HK-2 (cell line): ENCODE data around the gene CLEC16A.
A peak's percentile ranks its signal among the peaks of the same experiment; 100 is the strongest.

Experiments
- DNase-seq: peaks from one replicate; pipeline ENCODE4 v3.0.0-alpha.2; 2018; ENCODE audit not compliant: unreplicated experiment

CLEC16A gene

DNA sequence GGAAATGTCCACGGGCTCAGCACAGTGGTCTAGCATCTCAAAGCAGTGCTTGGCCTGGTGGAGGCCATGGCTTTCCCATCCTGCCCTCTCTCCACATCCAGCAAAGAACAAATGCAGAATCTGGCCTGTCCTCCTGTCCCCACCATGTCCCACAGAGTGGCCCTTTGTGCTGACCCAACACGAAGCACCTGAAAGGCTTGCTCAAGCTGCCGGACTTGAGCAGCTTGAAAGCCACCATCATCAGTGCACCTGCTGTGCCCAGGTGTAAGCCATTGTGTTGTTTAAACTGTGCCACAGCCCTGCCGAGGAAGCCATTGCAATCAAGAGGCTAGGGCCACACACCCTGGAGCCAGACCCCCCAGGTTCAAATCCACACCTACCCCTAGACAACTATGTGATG lies 196.1 kb downstream of the CLEC16A start:
- DNase-seq = no peak

GRCh38 chr16:11140867-11141266 lies 196.5 kb downstream of the CLEC16A start:
- DNase-seq = no peak

- DNase-seq = peak; percentile 28
Observed at GRCh38 chr16:11141409-11142260, 197.3 kb downstream of the CLEC16A start.

- no peak for DNase-seq
Observed at GRCh38 chr16:11142261-11142630, 197.9 kb downstream of the CLEC16A start.

GRCh38 chr16:11142951-11143350 lies 198.6 kb downstream of the CLEC16A start:
- no peak for DNase-seq

GRCh38 chr16:11143372-11144035 lies 199.1 kb downstream of the CLEC16A start:
- no peak for DNase-seq

DNA sequence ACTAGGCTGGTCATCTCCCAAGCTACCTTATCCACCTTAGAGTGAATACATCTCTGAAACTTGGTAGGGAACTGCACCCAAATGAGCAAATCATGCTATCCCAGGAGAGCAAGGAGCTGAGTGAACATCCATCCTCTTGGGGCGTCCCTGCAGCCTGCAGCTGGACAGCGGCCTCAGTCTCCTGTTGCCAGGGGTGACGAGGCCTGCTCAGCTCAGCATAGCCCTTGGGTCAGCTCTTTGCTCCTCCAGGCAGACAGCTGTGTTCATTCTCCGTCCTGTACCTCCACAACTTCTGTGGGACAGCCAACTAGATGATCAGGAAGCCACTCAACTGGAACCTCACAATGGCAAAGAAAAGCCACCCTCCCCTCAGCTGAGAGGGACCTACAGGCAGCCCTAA lies 199.8 kb downstream of the CLEC16A start:
- no peak for DNase-seq

- DNase-seq = no peak
Observed at GRCh38 chr16:11145173-11145818, 200.9 kb downstream of the CLEC16A start.

- no peak for DNase-seq
Observed at GRCh38 chr16:11145819-11146211, 201.5 kb downstream of the CLEC16A start.

DNA sequence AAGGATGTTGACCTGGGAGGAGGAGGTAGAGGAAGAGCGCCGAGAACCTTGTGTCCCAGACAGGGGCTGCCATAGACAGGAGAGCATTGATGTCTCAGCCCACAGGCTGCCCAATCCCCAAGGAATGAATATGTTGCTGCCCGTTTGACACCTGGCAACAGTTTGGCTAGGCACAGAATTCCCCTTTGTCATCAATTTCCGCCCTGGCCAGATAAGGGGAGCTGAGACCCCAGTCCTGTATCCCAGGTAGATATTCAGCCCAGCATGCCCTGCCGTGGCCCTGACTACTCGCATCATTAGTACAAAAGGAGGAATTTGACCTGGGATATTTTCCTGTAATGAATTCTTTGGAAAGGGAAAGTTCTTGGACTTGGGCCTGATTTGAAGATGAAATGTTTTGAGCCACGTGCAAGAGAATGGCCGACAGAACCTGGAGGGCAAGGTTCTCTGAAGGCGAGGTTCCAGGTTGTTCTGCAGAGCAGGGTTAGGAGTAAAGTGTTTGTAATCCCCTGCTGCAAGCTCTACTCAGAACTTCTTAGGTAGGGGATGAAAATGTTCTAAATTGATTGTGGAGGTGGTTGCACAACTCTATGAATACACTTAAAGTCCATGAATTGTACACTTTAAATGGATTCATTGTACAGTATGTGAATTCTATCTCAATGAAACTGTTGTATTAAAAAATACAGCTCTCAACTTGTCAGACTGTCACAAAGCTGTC lies 202.8 kb downstream of the CLEC16A start:
- DNase-seq = no peak

DNA sequence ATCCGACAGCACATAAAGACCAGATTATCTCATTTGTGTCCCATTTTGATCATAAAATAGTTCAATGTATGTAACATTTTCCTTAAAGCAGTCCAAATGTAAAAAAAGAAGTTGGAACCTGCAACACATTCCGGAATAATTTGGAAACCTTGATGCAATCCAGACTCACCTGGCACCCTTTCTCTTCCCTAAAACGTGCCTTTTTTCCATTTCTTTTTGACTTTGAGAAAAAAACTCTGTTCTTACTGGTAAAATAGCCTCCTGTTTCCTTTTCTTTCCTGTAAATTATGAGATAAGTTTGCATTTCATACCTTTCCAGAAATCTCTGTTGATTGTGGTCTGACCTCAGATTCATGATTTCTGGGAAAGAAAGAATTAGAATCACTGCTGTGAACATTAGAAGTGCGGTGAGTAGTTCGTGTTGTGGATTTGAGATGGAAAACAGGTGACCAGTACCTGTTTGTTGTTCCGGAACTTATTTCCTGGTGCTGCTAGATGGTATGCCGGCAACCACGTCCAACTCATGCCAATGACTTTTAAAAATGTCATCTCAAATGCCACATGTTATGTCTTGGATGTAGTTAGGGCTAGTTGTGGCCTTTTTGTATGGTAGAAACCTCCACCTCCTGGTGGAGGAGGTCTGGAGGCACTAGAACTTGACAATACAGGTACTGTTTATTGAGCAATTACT lies 203.5 kb downstream of the CLEC16A start:
- no peak for DNase-seq

- DNase-seq = peak; percentile 42
Observed at GRCh38 chr16:11149011-11149616, 204.8 kb downstream of the CLEC16A start.

GRCh38 chr16:11150190-11150589 lies 205.8 kb downstream of the CLEC16A start:
- DNase-seq = no peak

DNA sequence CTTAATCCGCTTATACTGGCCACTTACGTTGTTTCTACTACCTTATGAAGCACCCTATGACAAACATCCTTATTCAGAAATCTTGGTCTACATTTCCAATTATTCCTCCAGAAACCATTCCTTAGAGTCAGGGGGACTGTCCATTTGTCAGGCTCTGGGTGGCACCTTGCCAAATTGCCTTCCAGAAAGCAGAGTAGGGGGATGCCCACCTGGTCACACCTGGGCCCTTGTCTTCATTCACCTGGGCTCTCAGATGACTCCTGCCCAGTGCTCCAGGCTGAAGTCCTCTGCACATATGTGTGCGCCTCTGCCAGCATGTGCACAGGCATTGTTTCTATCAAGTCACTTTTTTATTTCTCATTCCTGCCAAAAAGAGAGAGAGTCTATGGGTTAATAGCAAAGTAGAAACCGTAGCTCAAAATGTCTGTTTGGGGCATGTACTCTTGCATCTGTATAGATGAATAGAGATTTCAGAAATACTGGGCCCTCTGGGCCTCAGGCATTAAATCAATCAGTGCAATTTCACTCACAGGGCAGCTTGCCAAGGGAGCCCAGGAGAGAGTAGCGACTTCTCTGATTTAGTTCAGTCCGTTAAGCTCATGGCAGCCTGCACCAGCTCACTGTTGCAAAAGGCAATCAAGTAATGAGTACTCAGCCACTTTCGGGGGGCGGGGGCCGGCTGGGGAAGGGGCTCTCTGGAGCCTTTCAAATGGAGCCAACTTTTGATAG lies 207.0 kb downstream of the CLEC16A start:
- DNase-seq = no peak

- DNase-seq = no peak
Observed at GRCh38 chr16:11151885-11152629, 207.7 kb downstream of the CLEC16A start.

DNA sequence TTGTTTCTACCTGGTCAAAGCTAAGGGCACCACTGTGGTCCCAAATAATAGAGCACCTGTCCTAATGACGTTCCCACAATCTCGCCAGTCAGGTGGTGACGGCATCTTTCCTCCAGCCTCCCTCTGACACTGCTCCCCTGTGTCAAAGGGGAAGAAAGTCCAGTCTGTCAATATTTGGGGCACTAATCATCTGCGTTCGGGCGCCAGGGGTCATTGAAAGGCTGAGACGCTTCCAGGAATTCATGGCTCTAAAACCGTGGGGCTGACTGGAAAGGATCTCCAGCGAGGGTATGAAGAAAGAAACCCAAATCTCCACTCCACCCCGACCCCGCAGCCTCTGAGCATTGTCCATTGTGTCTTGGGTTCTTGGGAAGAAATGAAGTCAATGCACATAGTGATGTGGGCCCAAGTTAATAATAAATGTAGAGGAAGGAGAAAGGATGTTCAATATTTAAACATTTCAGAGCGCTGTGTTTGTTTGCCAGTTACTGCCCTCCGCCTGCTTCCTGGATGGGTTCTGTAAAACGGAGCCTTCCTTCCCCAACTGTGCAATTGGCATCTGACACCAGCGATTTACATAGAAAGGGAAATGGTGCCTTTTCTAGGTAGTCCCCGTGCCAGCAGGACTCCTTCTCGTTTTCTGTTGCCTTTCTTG lies 208.4 kb downstream of the CLEC16A start:
- DNase-seq = no peak

- DNase-seq = no peak
Observed at GRCh38 chr16:11155284-11155806, 211.0 kb downstream of the CLEC16A start.

DNA sequence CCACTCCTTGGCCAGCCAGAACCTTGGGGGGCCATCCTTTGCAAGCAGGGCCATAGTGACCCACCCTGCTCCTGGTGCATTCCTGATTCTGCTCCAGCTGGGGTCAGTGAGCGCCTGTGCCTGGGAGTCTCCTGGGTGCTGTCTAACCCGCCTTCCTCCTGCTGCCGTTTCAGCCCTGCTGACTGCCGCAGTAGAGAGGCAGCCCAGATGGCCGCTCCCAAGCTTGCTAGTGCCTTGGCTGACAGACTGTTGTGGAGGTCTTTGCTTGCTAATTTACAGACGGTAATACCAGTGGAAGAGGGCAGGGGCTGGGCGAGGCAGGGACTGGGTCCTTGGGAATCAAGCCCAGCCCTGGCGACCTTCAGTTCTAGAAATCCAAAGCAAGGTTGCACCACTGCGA lies 212.0 kb downstream of the CLEC16A start:
- DNase-seq = no peak

DNA sequence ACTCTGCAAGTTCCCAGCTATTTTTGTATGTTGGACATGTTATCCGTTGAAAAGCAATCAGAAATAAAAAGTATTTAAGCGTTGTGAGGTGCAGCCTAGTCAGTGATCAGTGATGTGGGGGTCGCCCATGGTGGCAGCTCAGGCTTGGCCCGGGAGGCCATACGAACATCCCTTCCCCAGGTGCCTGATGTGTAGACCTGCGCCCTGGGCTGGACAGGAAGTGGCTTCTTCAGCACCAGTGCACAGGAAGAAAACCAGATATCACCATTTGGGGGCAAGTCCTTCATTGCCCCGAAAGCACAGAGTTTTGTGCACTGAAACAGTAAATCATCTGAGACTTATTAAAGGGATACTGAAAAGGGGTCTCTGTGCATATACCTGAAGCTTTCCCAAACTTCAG lies 212.8 kb downstream of the CLEC16A start:
- no peak for DNase-seq
